ENCODE measurements around the gene CFAP92. TPM values are rescaled to one million over a fixed set of nuclear protein-coding genes. Genes with fewer than 3 reads are reported as not detected.

Gene CFAP92
- total RNA-seq, 1 experiment from 2014 or later: 0.33 TPM

GRCh38 chr3:129001101-129001805, 7.4 kb upstream of the CFAP92 start, which contains the start of gene EFCC1:
Gene EFCC1 (plus strand): TSS chr3:129001304. CDS start chr3:129001629, 325 bp downstream.
- Histone ChIP-seq H3K4me3 (ENCODE audit: low read length) (no peak within 1 kb of the TSS), H3F3A (ENCODE audit: low read length, unreplicated experiment) (no peaks in the 10 kb centered on the region), H3K4me2 (ENCODE audit: low read length) (no peak within 1 kb of the TSS), H3K27ac (ENCODE audit: low read length) (no peak within 1 kb of the TSS), H3K9me2 (replicated peaks; ENCODE audit: low read length) (no peaks in the 10 kb centered on the region), H3K79me2 (ENCODE audit: low read length) (no peaks in the 10 kb centered on the region), H3K36me3 (ENCODE audit: low read depth, low read length) (no peaks in the 10 kb centered on the region), H3K4me1 (ENCODE audit: insufficient read depth, low read length) (no peaks in the 10 kb centered on the region), H2AFZ (ENCODE audit: low read length) (no peak within 1 kb of the TSS), H3K9ac (ENCODE audit: low read length) (no peak within 1 kb of the TSS), H3K27me3 (ENCODE audit: low read length) (no peaks in the 10 kb centered on the region), H4K20me1 (ENCODE audit: low read length) (no peaks in the 10 kb centered on the region), H3K9me3 (ENCODE audit: low read length) (no peaks in the 10 kb centered on the region)
- BruUV-seq (replicated peaks): no TSS peak
- DNase-seq (no peak), ATAC-seq (no peak)
- TF ChIP-seq EZH2phosphoT487 (IDR thresholded peaks at IDR 0.05; ENCODE audit: borderline replicate concordance, low read length): no peak
- TF ChIP-seq EZH2 (IDR thresholded peaks at IDR 0.05; ENCODE audit: low read length, unreplicated experiment): no peak
- TF ChIP-seq, protein P1, sequence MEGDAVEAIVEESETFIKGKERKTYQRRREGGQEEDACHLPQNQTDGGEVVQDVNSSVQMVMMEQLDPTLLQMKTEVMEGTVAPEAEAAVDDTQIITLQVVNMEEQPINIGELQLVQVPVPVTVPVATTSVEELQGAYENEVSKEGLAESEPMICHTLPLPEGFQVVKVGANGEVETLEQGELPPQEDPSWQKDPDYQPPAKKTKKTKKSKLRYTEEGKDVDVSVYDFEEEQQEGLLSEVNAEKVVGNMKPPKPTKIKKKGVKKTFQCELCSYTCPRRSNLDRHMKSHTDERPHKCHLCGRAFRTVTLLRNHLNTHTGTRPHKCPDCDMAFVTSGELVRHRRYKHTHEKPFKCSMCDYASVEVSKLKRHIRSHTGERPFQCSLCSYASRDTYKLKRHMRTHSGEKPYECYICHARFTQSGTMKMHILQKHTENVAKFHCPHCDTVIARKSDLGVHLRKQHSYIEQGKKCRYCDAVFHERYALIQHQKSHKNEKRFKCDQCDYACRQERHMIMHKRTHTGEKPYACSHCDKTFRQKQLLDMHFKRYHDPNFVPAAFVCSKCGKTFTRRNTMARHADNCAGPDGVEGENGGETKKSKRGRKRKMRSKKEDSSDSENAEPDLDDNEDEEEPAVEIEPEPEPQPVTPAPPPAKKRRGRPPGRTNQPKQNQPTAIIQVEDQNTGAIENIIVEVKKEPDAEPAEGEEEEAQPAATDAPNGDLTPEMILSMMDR (conservative IDR thresholded peaks at IDR 0.05; ENCODE audit: low read depth, low read length): no peak
- CTCF ChIA-PET: no interaction called here
- POLR2A ChIA-PET (ENCODE audit: unreplicated experiment): no interaction called here
- intact Hi-C loops (cut with micrococcal nuclease): no loop called here

DNA sequence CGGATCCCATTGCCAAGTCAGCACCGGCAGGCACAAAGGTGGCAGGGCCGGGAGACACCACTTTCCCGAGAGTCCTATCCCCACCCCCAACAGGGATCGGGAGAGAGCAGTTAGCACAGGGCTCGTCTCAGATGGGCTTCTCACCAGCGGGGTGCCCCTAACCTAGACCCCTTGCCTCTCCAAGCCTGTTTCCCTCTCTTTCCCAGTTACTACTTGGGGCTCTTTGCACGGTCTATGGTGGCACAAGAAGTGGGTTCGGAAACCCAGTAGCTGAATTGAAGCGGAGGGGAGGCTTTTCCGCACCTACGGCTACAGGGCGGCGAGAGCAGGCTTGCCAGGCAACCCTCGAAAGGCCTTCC, 6.8 kb upstream of the CFAP92 start:
- H2AFZ ChIP-seq (ENCODE audit: low read length): no peak overlapping the region
- POLR2A ChIA-PET (ENCODE audit: unreplicated experiment): no interaction called here
- H4K20me1 ChIP-seq (ENCODE audit: low read length): no peaks in the 10 kb centered on the region
- H3F3A ChIP-seq (ENCODE audit: low read length, unreplicated experiment): no peaks in the 10 kb centered on the region
- CTCF ChIA-PET: no interaction called here
- H3K36me3 ChIP-seq (ENCODE audit: low read depth, low read length): no peaks in the 10 kb centered on the region
- ATAC-seq: no peak
- H3K4me1 ChIP-seq (ENCODE audit: insufficient read depth, low read length): no peaks in the 10 kb centered on the region
- TF ChIP-seq EZH2phosphoT487 (IDR thresholded peaks at IDR 0.05; ENCODE audit: borderline replicate concordance, low read length) (no peak), EZH2 (IDR thresholded peaks at IDR 0.05; ENCODE audit: low read length, unreplicated experiment) (no peak)
- TF ChIP-seq, protein P1 (conservative IDR thresholded peaks at IDR 0.05; ENCODE audit: low read depth, low read length): no peak
- no peak overlapping the region for H3K4me2 ChIP-seq (ENCODE audit: low read length)
- no TSS peak for BruUV-seq (replicated peaks)
- H3K27me3 ChIP-seq (ENCODE audit: low read length): no peaks in the 10 kb centered on the region
- no peaks in the 10 kb centered on the region for H3K9me2 ChIP-seq (replicated peaks; ENCODE audit: low read length)
- no peaks in the 10 kb centered on the region for H3K9me3 ChIP-seq (ENCODE audit: low read length)
- H3K27ac ChIP-seq (ENCODE audit: low read length): no peak overlapping the region
- H3K9ac ChIP-seq (ENCODE audit: low read length): no peak overlapping the region
- intact Hi-C loops (cut with micrococcal nuclease): no loop called here
- H3K4me3 ChIP-seq (ENCODE audit: low read length): no peak overlapping the region
- no peaks in the 10 kb centered on the region for H3K79me2 ChIP-seq (ENCODE audit: low read length)
- DNase-seq: no peak

DNA sequence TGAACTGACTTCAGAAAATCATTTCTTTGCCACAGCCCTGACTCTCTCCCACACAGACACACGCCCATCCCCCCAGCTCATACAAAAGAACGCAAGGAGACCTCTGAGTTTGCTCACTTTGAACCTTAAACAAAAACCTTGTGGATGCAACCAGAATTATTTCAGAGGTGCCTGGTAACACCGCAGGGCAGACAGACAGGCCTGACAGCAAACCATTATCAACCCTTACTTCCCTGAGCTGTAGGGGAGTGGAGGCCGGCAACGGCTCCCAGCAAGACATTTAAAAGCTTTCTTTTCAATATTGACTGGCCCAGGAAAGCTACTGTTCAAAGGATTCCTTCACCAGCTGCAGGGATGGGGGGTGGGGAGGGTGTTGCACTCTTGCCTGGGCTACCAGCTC, 5.2 kb upstream of the CFAP92 start:
- Histone ChIP-seq H3K4me3 (ENCODE audit: low read length) (no peak overlapping the region), H3K27me3 (ENCODE audit: low read length) (no peaks in the 10 kb centered on the region), H3K4me1 (ENCODE audit: insufficient read depth, low read length) (peaks cover 5% of the 10 kb centered on the region; the same call in 1 of the 2 replicates), H3K36me3 (ENCODE audit: low read depth, low read length) (no peaks in the 10 kb centered on the region), H3K79me2 (ENCODE audit: low read length) (no peaks in the 10 kb centered on the region), H3K4me2 (ENCODE audit: low read length) (no peak overlapping the region), H3K9me2 (replicated peaks; ENCODE audit: low read length) (no peaks in the 10 kb centered on the region), H2AFZ (ENCODE audit: low read length) (no peak overlapping the region), H3K27ac (ENCODE audit: low read length) (no peak overlapping the region), H3F3A (ENCODE audit: low read length, unreplicated experiment) (no peaks in the 10 kb centered on the region), H4K20me1 (ENCODE audit: low read length) (no peaks in the 10 kb centered on the region), H3K9me3 (ENCODE audit: low read length) (no peaks in the 10 kb centered on the region), H3K9ac (ENCODE audit: low read length) (no peak overlapping the region)
- no peak for TF ChIP-seq EZH2phosphoT487 (IDR thresholded peaks at IDR 0.05; ENCODE audit: borderline replicate concordance, low read length)
- DNase-seq (no peak), ATAC-seq (no peak)
- POLR2A ChIA-PET (ENCODE audit: unreplicated experiment): no interaction called here
- no TSS peak for BruUV-seq (replicated peaks)
- CTCF ChIA-PET: no interaction called here
- intact Hi-C loops (cut with micrococcal nuclease): no loop called here
